Upper lobe of right lung (tissue), 1 donor: ENCODE measurements around the gene TPST1. TPM values are rescaled to one million over a fixed set of nuclear protein-coding genes. Genes with fewer than 3 reads are reported as not detected.

ENCODE experiments used
- ATAC-seq: fragments of 200-7000 bp; cut with Tn5 transposase; one replicate; pipeline ENCODE4 v1.9.1; 2020; ENCODE audit warnings: mild to moderate bottlenecking, moderate library complexity
- DNase-seq: peaks from one replicate; pipeline ENCODE4 v3.0.0-alpha.2; 2020
- H3K27ac ChIP-seq: fragments of 200-600 bp; one replicate; pipeline ENCODE4 v1.8.0; 2022
- H3K27me3 ChIP-seq: fragments of 200-600 bp; one replicate; pipeline ENCODE4 v1.8.0; 2022; ENCODE audit warnings: mild to moderate bottlenecking
- H3K36me3 ChIP-seq: fragments of 200-600 bp; one replicate; pipeline ENCODE4 v1.8.0; 2022
- H3K4me1 ChIP-seq: fragments of 200-600 bp; one replicate; pipeline ENCODE4 v1.8.0; 2022
- H3K4me3 ChIP-seq: fragments of 200-600 bp; one replicate; pipeline ENCODE4 v1.8.0; 2022; ENCODE audit warnings: mild to moderate bottlenecking
- H3K9me3 ChIP-seq: fragments of 200-600 bp; one replicate; pipeline ENCODE4 v1.8.0; 2022
- intact Hi-C: fragments of 100-400 bp; cut with DNase I; formaldehyde crosslinking; loops from one replicate; pipeline ENCODE4 v1.11.0; 2022
- total RNA-seq: library from RNA; stranded (reverse); fragmentation: NEBNext Ultra II Directional; extraction: Animal tissue kit (Norgen Biotek cat#: 25700); gene quantifications from one replicate; pipeline ENCODE4 v1.2.1, GENCODE V29; 2021
- TF ChIP-seq, protein P1 (sequence below): fragments of 200-600 bp; IDR thresholded peaks from one replicate; pipeline ENCODE4 v1.8.0; 2022; ENCODE audit warnings: antibody characterized with exemption
- donor health status: DM: no; HTN: yes; CAD: no; lungs with severe emphysema.

Gene TPST1
- total RNA-seq, 1 donor from 2014 or later, result 20.1 TPM

GRCh38 chr7:66190504-66190857 is 14.7 kb upstream of the TPST1 start:
- TF ChIP-seq, protein P1, sequence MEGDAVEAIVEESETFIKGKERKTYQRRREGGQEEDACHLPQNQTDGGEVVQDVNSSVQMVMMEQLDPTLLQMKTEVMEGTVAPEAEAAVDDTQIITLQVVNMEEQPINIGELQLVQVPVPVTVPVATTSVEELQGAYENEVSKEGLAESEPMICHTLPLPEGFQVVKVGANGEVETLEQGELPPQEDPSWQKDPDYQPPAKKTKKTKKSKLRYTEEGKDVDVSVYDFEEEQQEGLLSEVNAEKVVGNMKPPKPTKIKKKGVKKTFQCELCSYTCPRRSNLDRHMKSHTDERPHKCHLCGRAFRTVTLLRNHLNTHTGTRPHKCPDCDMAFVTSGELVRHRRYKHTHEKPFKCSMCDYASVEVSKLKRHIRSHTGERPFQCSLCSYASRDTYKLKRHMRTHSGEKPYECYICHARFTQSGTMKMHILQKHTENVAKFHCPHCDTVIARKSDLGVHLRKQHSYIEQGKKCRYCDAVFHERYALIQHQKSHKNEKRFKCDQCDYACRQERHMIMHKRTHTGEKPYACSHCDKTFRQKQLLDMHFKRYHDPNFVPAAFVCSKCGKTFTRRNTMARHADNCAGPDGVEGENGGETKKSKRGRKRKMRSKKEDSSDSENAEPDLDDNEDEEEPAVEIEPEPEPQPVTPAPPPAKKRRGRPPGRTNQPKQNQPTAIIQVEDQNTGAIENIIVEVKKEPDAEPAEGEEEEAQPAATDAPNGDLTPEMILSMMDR, result no peak
- no peaks in the 10 kb centered on the region for H3K36me3 ChIP-seq
- no peak overlapping the region for H3K27ac ChIP-seq
- intact Hi-C loops, result no loop called here
- H3K9me3 ChIP-seq, result no peaks in the 10 kb centered on the region
- ATAC-seq (no peak), DNase-seq (no peak)
- H3K4me1 ChIP-seq, result no peaks in the 10 kb centered on the region
- no peak overlapping the region for H3K4me3 ChIP-seq
- no peaks in the 10 kb centered on the region for H3K27me3 ChIP-seq

GRCh38 chr7:66193146-66193725 is 11.9 kb upstream of the TPST1 start:
- TF ChIP-seq, protein P1, result no peak
- no peaks in the 10 kb centered on the region for H3K9me3 ChIP-seq
- H3K4me1 ChIP-seq, result no peaks in the 10 kb centered on the region
- H3K4me3 ChIP-seq, result no peak overlapping the region
- intact Hi-C loops, result no loop called here
- no peaks in the 10 kb centered on the region for H3K36me3 ChIP-seq
- H3K27me3 ChIP-seq, result no peaks in the 10 kb centered on the region
- H3K27ac ChIP-seq, result no peak overlapping the region
- DNase-seq (no peak), ATAC-seq (no peak)

- TF ChIP-seq, protein P1, result no peak
- no peak overlapping the region for H3K4me3 ChIP-seq
- no peak for ATAC-seq
- no peaks in the 10 kb centered on the region for H3K36me3 ChIP-seq
- H3K9me3 ChIP-seq, result no peaks in the 10 kb centered on the region
- DNase-seq, result no peak
- intact Hi-C loops, result no loop called here
- H3K27ac ChIP-seq, result no peak overlapping the region
- H3K4me1 ChIP-seq, result no peaks in the 10 kb centered on the region
- no peaks in the 10 kb centered on the region for H3K27me3 ChIP-seq
Measured at GRCh38 chr7:66198469-66198868, 6.7 kb upstream of the TPST1 start.

DNA sequence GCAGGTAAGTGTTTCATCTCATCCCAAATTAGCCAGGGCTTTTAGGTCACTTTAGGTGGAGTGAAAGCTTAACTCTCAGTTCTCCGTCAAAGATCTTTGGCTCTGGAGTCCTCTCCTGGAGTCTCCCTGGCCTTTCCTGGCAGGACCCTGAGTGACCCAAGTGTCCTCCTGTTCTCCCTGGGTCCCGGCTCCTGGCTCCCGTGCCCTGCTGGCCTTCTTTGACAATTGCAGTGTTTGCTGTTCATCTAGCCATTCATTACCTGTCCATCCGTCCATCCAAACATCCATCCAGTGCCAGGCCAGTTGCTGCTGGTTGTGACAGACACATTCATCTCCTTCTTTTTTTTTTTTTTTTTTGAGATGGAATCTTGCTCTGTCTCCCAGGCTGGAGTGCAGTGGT is 6.2 kb upstream of the TPST1 start:
- ATAC-seq (no peak), DNase-seq (no peak)
- Histone ChIP-seq H3K27me3 (no peaks in the 10 kb centered on the region), H3K4me3 (no peak overlapping the region), H3K27ac (no peak overlapping the region), H3K9me3 (no peaks in the 10 kb centered on the region), H3K4me1 (no peaks in the 10 kb centered on the region), H3K36me3 (no peaks in the 10 kb centered on the region)
- intact Hi-C loops, result no loop called here
- TF ChIP-seq, protein P1, result no peak

DNA sequence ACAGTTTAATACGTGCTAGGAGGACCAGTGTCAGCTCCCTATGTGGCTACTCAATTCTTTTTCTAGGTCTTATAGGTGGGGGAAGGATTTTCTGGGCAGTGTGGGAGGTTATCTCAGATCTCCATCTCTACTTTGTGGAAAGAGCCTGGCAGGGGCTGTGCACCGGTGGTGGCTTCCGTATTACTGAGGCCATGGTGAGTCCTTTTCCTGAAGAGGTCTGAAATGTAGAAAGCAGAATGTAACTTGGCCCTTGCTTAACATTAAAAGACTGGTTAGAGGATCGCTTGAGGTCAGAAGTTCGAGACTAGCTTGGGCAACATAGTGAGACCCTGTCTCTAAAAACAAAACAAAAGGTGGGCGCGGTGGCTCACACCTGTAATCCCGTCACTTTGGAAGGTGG is 2.7 kb upstream of the TPST1 start:
- peak; percentile 25 for DNase-seq
- TF ChIP-seq, protein P1, result no peak
- no peaks in the 10 kb centered on the region for H3K9me3 ChIP-seq
- peaks cover 16% of the 10 kb centered on the region for H3K4me1 ChIP-seq
- no peak overlapping the region for H3K27ac ChIP-seq
- H3K4me3 ChIP-seq, result no peak overlapping the region
- intact Hi-C loops, result no loop called here
- no peaks in the 10 kb centered on the region for H3K27me3 ChIP-seq
- ATAC-seq, result no peak
- no peaks in the 10 kb centered on the region for H3K36me3 ChIP-seq

DNA sequence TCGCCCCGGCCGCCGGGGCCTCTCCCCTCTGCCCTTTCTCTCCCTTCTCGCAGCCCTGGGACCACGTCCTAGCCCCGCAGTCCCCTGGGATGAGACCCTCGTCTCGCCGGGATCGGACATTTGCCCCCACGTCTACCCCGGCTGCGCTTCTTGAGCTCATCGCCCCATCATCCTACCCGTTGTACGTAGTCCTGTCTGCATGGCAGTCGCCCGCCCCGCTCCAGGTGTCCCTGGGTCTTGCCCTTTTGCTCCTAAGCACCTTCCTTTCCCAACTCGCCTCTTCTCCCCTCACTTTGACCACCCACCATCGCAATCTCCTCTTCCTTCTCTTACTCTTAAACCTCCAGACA is 582 bp downstream of the TPST1 start:
- peak overlapping the region; percentile 80 for H3K27ac ChIP-seq
- no peaks in the 10 kb centered on the region for H3K9me3 ChIP-seq
- H3K36me3 ChIP-seq, result no peaks in the 10 kb centered on the region
- intact Hi-C loops, result no loop called here
- peak overlapping the region; percentile 92 for H3K4me3 ChIP-seq
- TF ChIP-seq, protein P1, result no peak
- H3K4me1 ChIP-seq, result peaks cover 25% of the 10 kb centered on the region
- H3K27me3 ChIP-seq, result no peaks in the 10 kb centered on the region
- ATAC-seq (peak; percentile 4), DNase-seq (no peak)
